Loucy (cell line): Measurements from ENCODE around the gene TRPM7.

ENCODE experiments used
- CTCF ChIP-seq: fragments of 200-600 bp; sonication (generic); conservative IDR thresholded peaks from 2 replicates; pipeline ENCODE4 v1.5.1; 2014; ENCODE audit warnings: mild to moderate bottlenecking, antibody characterized with exemption, low read length
- EZH2phosphoT487 ChIP-seq: fragments of 200-600 bp; IDR thresholded peaks from 2 replicates; pipeline ENCODE4 v1.6.1; 2018; ENCODE audit warnings: antibody characterized with exemption, mild to moderate bottlenecking, moderate library complexity, borderline replicate concordance

GRCh38 chr15:50707878-50708427 lies 21.4 kb upstream of the TRPM7 start:
- TF ChIP-seq CTCF (no peak), EZH2phosphoT487 (no peak)
